GM12892 (cell line): ENCODE data around the gene RPSA.

Experiments
- POLR2A ChIP-seq: IDR thresholded peaks from 2 replicates; pipeline ENCODE4 v1.6.1; 2011; ENCODE audit warnings: low read depth, low read length, control low read depth
- POLR2AphosphoS5 ChIP-seq: IDR thresholded peaks from 2 replicates; pipeline ENCODE4 v1.6.1; 2011; ENCODE audit warnings: low read depth, low read length, control low read depth
- TAF1 ChIP-seq: IDR thresholded peaks from 2 replicates; pipeline ENCODE4 v1.6.1; 2011; ENCODE audit warnings: low read depth, mild to moderate bottlenecking, control low read depth, low read length, borderline replicate concordance

- TF ChIP-seq POLR2A = no peak
- TF ChIP-seq TAF1 = no peak
- TF ChIP-seq POLR2AphosphoS5 = no peak
Observed at GRCh38 chr3:39404943-39405686, 1.4 kb upstream of the RPSA start.
